ENCODE measurements around the gene SPINT1.

The SPINT1 gene

DNA sequence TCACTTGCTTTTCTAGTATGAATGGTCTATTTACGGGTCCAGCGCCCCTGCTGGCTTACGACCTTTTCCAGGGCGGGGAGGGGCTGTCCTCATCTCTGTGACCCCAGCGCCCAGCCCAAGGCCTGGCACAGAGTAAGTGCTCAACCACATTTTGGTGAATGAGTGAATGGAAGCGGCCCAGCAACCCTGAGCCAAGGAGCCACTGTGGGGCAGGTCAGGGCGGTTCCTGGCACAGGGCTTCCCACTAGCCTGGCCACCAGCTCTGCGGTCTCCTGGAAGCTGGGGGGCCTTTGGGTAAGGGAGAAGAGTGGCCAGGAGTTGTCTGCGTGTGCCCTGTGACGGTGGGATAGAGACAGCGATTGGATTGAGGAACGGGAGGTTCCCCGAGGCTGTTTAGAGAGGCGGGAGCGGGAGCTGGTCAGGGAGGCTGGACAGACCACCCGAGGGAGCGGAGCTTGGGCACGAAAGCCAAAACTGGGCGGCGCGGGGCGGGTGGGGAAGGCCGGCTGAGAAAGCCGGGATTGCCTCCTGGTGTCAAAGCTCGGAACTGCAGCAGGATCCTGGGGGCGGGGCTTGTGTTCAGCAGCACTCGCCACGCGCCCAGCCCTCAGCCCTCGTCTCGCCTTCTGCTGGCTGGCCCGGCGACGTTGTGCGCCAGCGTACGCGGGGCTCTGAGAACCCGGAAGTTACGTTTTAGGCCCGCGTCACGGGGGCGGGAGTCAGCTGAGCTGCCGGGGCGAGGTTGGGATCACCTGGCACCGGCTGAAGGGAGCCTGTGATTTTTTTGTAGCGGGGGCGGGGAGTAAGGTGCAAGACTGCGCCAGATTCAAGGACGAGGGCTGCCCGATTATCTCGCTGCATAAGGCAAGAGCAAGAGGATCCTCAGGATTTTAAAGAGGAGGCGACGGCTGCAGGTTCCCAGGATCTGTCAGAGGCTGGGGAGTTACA is 50.2 kb downstream of the SPINT1 start, which contains the start of gene VPS18:
VPS18 (plus strand) TSS at position 718 of the 948 bp plus-strand sequence. CDS start 319 bp downstream, outside the sequence.
- DNase-seq, result peak; percentile 98

- DNase-seq, result peak; percentile 94
These were observed 51.0 kb downstream of the SPINT1 start for GRCh38 chr15:40894681-40895448.

GRCh38 chr15:40899536-40900207 is 55.8 kb downstream of the SPINT1 start:
- DNase-seq, result no peak

DNA sequence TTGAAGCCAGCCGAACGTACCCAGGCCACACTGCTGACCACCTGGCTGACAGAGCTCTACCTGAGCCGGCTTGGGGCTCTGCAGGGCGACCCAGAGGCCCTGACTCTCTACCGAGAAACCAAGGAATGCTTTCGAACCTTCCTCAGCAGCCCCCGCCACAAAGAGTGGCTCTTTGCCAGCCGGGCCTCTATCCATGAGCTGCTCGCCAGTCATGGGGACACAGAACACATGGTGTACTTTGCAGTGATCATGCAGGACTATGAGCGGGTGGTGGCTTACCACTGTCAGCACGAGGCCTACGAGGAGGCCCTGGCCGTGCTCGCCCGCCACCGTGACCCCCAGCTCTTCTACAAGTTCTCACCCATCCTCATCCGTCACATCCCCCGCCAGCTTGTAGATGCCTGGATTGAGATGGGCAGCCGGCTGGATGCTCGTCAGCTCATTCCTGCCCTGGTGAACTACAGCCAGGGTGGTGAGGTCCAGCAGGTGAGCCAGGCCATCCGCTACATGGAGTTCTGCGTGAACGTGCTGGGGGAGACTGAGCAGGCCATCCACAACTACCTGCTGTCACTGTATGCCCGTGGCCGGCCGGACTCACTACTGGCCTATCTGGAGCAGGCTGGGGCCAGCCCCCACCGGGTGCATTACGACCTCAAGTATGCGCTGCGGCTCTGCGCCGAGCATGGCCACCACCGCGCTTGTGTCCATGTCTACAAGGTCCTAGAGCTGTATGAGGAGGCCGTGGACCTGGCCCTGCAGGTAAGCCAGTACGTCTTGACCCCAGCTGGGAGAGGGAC is 56.6 kb downstream of the SPINT1 start:
- no peak for DNase-seq

DNA sequence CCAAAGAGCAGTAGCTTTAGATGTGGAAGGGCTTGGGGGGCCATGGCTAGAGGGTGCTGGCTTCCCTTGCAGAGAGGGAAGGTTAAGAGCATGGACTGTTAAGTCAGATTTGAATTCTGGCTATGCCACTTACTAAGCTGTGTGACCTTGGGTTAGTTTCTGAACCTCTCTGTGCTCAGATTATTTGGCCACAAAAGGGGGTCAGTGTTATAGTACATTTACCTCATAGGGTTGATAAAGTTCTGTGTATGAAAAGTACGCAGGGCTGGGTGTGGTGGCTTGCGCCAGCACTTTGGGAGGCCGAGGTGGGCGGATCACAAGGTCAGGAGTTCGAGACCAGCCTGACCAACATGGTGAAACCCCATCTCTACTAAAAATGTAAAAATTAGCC is 57.2 kb downstream of the SPINT1 start:
- no peak for DNase-seq

GRCh38 chr15:40902605-40903561 is 59.0 kb downstream of the SPINT1 start:
- DNase-seq, result peak; percentile 79

GRCh38 chr15:40904552-40905201 is 60.8 kb downstream of the SPINT1 start:
- DNase-seq, result no peak

GRCh38 chr15:40906091-40906990 is 62.5 kb downstream of the SPINT1 start:
- DNase-seq, result peak; percentile 88

DNA sequence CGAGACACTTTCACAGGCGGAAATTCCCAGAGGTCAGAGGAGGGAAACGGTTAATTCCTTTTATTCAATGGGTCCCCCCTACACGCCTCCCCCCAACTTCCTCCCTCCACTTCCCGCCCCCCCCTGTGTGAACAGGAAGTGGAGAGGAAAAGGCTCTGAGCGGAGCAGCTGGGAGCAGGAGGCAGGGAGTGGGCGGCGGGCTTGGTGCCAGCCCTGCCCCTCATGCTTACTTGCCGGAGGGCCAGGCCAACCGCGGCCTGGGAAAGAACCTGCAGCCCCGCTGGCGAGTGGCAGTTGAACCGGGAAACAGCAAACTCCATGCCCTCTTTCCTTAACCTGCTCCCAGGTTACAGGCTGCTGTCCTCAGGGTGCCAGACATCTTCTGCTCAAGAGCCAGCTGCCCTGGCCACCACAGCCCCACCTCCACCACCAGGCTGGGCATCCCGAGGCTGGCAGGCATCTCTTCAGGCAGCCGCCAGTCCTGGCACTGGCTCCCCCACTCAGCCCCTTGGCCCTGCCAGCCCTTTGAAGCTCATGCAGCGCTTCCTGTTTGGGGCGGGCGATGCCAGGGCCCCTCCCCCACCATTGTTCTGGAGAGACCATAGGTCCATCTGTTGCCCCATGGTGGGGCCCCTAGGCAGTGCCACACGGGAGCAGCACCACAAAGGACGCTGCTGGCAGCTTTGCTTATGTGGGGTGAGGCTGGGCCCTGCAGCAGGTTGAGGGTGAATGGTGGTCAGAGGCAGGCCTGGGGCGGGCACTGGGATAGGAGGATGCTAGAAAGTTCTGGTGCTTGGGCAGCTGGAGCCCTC is 63.3 kb downstream of the SPINT1 start:
- DNase-seq, result no peak

Data from hematopoietic multipotent progenitor cell treated with erythropoietin and hydrocortisone succinate and interleukin-3 and kit ligand, for 6 days (in vitro differentiated cells).